Myometrial cell (primary cell): ENCODE results near the gene CDC20B. TPM values are rescaled to one million over a fixed set of nuclear protein-coding genes. Genes with fewer than 3 reads are reported as not detected.

Experiments
- total RNA-seq: library from RNA; depleted of rRNA; stranded (reverse); fragments of >200 nt; gene quantifications from 2 replicates; pipeline ENCODE4 v1.2.3, GENCODE V29; 2015

The CDC20B gene
- total RNA-seq = not detected in 2 replicates

GRCh38 chr5:55172937-55173686, at the start of gene CDC20B:
CDC20B (minus strand) TSS chr5:55173177; CDS start chr5:55173000, 177 bp downstream.

GRCh38 chr5:55159763-55160492, 13.0 kb downstream of the CDC20B start, which contains the start of gene GPX8:
GPX8 (plus strand) TSS chr5:55160171; CDS start chr5:55160193, 22 bp downstream.

GRCh38 chr5:55102348-55102747, 70.6 kb downstream of the CDC20B start, which contains the start of gene GZMA:
GZMA (plus strand) TSS chr5:55102646; CDS start chr5:55102683, 37 bp downstream.

Other genes with a start within 250 kb of the CDC20B start
- gene ESM1, start 187.6 kb downstream of the CDC20B start, total RNA-seq = 1.2 and 6.6 TPM in 2 replicates
- not detected in 2 replicates for gene GZMK, start 148.9 kb downstream of the CDC20B start, total RNA-seq
- gene GZMA, start 70.5 kb downstream of the CDC20B start, total RNA-seq = not detected in 2 replicates
- gene GPX8, start 13.0 kb downstream of the CDC20B start, total RNA-seq = 149 and 187 TPM in 2 replicates
- not detected in 2 replicates for gene MCIDAS, start 54.1 kb upstream of the CDC20B start, total RNA-seq
- gene CCNO, start 60.4 kb upstream of the CDC20B start, total RNA-seq = not detected in 2 replicates
- 26.8 and 33.0 TPM in 2 replicates for gene DHX29, start 134.5 kb upstream of the CDC20B start, total RNA-seq
- 67.2 and 68.4 TPM in 2 replicates for gene MTREX, start 134.8 kb upstream of the CDC20B start, total RNA-seq